GM18873 (cell line): ENCODE measurements around the gene MPRIP.

Experiments used
- ATAC-seq: cut with Tn5 transposase; IDR thresholded peaks from one replicate; pipeline ENCODE4 v1.9.1; 2021; ENCODE audit warnings: mild to moderate bottlenecking, moderate library complexity, moderate number of reproducible peaks; ENCODE audit not compliant: unreplicated experiment, low FRiP score

Gene MPRIP

DNA sequence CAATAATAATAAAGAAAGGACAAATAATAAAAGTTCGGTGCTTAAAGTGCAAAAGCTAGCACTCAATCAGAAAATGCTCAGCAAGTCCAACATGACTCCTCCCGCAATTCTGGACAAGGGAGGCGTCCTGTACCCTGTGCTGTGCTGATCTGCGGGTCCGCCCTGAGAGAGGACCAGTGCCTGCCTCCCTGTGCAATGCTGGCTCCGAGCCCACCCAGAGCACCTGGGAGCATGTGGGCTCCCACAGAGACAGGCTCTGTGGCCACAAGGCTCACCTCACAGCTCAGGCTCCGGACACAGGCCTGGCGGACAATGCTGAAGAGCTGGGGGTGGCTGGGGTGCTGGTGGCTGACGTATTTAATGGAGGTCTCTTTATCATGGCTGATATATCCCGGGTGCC, 183.6 kb downstream of the MPRIP start:
- no peak for ATAC-seq

DNA sequence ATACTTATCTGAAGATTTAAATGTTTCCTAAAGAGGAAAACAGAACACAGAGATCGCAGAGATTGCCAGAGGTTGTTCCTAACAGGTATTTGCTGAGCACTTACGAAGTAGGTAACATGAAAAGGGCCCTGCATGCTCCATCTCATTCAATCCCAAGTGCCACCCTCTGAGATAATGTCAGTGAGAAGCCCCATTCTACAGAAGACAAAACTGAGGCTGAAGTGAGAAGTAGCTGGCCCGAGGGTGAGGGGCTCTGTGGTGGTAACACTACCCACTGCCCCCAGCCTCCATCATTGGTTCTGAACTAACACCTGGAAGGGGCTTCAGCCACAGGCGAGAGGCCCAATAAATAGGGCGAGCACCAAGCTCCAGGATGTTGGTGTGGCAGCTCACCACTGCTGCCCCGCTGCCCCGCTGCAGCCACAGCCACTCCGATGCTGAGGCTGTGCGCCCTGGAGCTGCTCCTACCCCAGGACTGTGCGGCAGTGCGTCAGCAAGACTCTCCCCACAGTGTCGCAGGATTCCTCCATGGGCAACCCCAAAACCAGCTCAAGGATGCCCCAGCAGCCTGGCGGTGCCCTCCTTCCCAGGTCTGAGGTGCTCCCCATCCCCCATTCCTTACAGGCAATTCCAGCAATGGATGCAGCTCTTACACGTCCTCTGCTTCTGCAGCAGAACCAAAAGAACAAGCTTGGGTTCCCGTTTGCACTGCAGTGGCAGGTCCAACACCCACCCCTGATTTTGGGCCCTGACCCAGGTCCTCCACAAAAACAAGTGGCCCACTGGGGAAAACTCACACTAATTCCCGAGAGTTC, 184.4 kb downstream of the MPRIP start:
- ATAC-seq = no peak

DNA sequence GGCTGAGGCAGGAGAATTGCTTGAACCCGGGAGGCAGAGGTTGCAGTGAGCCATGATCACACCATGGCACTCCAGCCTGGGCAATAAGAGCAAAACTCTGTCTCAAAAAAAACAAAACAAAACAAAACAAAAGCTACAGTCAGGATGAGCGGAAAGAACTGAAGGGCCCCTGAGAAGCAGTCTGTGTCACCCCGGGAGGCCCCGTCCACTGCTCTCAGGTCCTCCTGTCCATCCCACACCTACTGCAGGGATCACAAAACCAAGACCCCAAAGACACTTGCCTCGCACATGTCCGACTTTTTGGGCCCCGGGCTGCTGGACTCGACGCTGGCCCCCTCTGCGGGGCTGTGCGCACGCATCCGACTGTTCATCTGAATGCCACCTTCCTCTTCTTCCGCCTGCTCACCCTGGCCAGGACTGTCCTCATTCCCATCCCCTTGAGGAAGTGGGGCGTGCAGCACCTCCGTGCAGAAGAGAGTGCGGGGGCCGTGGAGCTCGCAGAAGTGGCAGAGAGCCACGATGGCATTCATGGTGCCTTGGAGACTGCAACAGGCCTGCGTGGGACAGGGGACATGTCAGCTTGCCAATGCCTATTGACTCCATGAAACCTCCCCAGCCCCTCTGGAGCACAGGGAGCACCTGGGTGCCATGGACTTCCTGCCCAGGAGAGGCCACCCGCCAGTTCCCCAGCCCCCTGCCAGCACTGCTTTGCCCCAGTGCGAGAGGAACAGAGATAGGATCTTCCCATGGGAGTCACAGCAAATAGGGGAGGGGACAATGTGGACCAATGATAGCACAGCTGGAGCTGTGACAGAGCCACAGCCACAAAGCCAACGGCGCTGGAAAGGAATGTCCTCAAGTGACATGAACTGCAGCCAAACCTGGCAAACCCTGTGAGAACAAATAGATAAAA, 185.6 kb downstream of the MPRIP start:
- ATAC-seq = no peak

DNA sequence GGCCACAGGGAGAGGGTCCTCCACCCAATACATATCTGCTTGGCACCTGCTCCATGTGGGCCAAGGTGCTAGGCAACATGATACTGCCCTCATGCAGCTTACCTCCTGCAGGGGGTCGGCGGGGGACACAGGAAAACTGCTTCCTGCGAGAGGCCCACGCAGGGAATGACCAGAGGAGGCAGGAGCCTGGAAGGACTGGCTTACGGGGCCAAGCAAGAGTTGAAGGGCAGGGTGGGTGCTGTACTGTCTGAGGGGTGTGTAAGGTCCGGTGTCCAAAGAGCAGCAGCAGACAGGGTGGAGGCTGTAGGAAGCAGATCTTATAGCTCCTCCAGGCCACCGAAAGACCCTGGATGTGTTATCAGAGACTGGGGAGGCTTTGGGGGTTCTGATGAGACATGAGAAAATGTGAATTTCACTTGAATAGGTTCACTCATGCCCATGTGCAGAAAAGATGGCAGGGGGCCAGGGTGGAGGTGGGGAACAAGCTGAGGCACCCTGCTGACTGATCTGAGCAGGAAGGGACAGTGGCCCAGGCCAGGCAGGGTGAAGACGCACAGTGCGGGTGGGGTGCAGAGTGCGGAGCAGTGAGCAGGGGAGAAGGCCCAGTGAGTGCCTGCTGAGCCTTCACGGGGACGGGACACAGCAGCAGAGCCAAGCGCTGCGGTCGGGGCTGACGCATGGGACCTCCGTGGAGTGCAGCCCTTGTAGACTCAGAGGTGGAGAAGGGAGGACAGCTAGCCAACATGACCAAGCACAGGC, 186.4 kb downstream of the MPRIP start:
- ATAC-seq = no peak

DNA sequence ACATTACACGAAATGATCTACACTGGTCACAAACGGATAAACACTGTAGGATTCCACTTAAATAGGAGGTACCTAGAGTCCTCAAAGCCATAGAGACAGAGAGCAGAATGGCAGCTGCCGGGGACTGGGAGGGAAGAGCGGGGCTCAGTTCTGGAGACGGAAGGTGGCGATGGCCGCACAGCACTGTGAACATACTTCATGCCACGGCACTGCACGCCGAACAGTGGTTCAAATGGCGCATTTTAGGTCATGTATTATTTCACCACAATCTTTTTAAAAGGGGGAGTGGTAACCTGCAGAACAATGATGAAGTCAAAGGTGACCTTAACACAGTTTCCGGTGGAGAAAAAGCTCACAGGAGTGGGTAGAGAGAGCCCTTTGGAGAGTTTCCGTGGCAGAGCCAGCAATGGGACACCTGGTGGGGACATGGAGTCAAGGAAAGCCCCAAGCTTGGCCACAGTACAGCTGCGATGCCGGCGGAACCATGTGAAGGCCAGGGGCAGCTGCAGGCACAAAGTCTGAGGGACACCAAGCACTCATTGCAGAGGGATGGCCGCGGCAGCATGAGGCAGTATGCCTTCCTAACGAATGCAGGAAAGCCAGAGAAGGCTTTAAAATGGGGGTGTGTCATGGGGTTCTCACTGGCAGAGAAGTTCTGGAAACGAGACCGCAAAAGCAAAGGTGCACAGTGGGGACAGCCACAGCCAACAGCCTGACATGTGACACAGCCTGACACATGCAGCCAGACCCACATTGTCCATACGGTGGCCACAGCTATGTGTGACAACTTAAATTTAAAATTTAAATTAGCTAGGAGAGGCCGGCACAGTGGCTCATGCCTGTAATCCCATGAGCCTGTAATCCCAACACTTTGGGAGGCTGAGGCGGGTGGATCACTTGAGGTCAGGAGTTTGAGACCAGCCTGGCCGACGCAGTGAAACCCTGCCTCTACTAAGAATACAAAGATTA, 187.4 kb downstream of the MPRIP start:
- no peak for ATAC-seq

DNA sequence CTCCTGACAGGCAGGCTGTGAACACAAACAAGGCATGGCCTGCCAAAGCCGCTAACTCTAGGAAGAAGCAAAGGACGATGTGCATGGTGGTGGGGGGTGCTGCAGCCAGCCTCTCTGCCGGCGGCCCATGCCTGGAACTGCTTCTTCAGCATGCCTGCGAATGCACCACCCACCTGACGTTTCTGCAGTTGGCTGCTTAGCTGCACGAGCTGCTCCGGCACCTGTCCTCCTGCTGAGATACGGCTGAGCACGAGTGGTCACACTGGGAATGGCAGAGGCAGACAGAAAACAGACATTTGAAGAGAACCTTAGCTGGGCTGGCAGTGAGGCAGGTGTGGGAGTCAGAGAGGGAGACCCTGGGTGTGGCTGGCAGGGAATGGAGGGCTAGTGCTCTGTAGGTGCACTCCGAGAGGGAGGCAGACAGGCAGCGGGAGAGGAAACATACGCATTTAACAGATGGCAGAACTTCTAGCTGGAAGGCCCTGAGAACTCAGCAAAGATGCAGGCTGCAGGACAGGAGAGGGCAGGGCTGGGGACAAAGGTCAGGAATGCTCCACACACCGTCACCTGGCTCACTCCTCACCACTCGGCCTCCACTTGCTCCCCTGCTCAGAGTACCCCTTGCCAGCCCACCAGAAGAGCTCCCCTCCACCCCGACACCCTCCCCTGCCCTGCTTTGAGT, 189.5 kb downstream of the MPRIP start:
- no peak for ATAC-seq

DNA sequence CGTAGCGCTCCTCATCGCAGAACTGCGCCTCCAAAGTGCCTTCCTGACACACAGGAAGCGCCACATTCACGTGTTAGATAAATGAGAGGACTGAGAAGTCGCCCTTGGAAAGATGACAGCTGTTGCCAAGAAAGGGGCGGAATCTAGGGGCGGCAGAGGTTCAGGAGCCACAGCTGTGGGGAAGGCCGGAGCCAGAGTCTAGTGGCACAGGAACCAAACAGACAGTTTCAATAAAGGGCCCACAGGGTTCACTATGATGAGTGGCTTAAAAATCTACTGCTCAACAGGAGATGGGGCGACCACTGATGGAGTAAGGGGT, 190.0 kb downstream of the MPRIP start:
- no peak for ATAC-seq

DNA sequence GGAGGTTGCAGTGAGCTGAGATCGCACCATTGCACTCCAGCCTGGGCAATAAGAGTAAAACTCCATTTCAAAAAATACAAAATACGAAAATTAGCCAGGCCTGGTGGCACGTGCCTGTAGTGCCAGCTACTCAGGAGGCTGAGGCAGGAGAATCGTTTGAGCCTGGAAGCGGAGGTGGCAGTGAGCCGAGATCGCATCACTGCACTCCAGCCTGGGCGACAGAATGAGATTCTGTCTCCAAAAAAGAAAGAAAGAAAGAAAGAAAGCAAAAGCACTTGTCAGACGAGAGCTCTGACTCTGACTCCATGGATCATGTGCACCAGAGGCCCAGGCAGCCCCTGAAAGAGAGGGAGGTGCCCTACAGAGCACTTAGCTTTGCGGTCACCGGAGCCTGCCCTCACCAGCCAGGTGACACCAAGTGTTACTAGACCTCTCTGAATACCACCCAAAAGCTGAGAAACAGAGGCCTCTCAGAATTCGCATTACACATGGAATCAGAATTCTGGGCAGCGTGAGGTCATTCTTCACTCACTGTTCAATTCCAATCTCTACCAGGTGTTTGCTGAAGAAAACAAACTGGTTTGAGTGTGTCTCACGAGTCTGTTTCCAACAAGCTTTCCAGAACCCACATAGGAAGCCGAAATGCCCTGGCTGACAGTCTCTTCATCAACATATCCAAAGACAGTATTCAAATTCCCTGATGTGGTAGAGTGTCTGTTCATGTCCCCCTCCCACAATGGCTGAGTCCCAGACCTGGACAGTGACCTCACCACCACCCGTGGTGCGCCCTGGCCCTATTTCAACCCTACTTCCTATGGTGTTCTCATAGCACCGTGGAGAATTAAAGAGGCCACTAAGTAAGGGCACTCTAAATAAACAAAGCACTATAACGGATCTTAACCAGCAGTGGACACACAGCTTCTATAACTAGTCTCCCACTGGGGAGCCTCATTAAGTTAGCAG, 193.2 kb downstream of the MPRIP start:
- no peak for ATAC-seq

DNA sequence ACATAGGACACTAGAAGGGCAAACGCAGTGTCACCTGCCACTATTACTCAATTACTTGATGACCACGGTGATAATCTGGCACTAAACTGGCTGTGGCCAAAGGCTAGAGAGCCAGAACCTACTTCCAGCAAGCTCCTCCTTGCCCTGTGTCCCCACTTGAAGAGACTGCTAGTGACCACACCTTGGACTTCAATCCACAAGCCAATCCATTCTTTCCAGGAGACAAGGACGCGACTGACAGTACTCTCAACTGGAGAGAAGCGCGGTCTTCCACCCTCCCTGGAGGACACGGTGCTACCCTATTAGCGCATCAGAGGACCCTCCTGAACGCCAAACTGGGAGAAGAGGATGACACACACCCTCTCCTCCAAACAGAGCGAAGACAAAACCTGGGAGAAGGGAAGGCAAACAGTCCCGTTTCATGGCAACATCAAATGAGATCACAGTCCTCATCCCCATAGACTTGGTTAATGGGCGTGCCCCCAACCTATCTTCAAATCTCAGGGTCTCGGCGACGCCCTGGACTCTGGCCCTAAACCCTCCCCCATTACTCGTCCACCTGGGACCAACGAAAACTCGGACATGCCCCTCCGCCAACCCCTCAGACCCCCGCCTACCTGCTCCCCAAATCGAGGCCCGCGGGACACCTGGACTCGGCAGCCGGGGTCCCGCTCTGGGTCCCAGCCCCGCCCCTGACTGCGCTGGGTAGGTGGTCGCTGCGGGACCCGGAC, 194.2 kb downstream of the MPRIP start:
- no peak for ATAC-seq

DNA sequence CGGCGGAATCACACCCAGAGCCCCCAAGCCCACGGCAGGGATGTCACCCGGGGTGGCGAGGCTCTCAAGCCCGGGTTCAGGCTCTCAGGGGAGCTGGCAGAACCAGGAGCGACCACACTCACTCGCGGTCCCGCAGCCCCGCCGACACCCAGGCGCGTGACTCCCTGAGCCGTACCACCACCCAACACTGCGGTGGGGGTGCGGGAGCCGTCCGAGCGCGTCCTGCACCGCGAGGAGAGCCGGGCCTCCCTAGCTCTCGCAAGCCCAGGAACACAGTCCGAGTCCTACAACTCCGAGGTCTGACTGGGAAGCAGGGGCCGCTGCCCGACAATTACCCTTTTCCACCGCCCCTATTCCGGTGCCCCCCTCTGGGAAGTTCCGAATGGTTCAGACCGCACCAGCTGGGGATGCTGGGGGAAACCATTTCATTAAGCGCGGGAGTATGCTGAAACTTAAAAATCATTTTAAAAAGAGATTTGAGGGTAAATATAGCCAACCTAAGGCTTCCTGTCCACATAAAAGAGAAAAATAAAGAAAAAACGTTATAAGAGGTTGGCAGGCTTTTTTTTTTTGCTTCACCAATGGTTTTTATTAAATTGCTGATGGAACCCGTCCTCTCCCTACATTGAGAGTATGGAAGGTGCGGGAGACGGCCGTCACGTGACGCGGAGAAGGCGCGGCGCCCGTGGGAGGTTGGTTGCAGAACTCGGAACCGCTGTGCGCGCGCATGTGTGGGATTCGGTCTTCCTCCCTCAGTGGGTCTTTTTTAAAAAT, 195.0 kb downstream of the MPRIP start, which contains the start of gene FLCN:
TSS of gene FLCN (minus strand) at position 143 of the 774 bp plus-strand sequence. CDS start 9,031 bp downstream, outside the sequence.
- peak; percentile 63 for ATAC-seq

DNA sequence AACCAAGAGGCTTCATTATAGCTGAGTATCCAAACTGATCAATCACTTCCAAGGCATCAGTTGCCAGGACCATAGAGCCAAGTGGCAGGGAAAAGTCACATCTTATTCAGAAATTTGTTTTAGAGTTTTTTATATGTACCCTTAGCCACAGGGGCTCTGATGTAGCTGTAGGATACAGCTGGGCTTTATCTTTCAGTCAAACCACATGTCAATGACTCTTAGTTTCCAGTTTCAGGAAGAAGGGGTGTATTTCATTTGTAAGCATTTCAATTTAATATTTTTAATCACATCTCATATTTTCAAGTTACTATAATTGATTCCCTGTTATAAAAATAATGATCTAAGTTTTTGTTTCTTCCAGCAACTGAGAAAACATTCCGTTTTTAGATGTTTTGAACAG, 197.6 kb downstream of the MPRIP start:
- ATAC-seq = no peak

DNA sequence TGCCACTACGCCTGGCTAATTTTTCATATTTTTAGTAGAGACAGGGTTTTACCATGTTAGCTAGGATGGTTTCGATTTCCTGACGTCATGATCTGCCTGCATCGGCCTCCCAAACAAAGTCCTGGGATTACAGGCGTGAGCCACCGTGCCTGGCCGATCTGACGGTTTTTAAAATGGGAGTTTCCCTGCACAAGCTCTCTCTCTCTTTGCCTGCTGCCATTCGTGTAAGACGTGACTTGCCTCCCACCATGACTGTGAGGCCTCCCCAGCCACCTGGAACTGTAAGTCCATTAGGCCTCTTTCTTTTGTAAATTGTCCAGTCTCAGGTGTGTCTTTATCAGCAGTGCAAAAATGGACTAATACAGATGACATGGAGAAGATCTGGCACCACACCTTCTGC, 199.4 kb downstream of the MPRIP start:
- ATAC-seq = no peak

DNA sequence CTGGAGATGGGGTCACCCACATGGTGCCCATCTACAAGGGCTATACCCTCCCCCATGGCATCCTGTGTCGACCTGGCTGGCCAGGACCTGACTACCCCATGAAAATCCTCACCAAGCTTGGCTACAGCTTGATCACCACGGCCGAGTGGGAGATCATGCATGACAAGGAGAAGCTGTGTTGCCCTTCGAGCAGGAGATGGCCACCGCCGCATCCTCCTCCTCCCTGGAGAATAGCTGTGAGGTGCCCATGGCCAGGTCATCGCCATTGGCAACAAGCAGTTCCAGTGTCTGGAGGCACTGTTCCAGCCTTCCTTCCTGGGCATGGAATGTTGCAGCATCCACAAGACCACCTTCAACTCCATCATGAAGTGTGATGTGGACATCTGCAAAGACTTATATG, 200.0 kb downstream of the MPRIP start:
- no peak for ATAC-seq
